Mucosa of descending colon (tissue), 3 donors: ENCODE data around the gene TCF12. TPM values are rescaled to one million over a fixed set of nuclear protein-coding genes. Genes with fewer than 3 reads are reported as not detected.

ENCODE experiments used
- ATAC-seq: fragments of 200-7000 bp; cut with Tn5 transposase; one replicate; pipeline ENCODE4 v1.9.1; 2020; ENCODE audit warnings: mild to moderate bottlenecking, moderate library complexity
- DNase-seq, 3 donors: peaks; one replicate each; pipeline ENCODE4 v3.0.0-alpha.2; 2020
- H3K36me3 ChIP-seq: fragments of 200-600 bp; one replicate; pipeline ENCODE4 v1.8.0; 2021; ENCODE audit warnings: low read depth, mild to moderate bottlenecking
- H3K4me1 ChIP-seq: fragments of 200-600 bp; one replicate; pipeline ENCODE4 v1.8.0; 2021; ENCODE audit warnings: low read depth, mild to moderate bottlenecking
- H3K4me3 ChIP-seq: fragments of 200-600 bp; one replicate; pipeline ENCODE4 v1.8.0; 2021; ENCODE audit warnings: mild to moderate bottlenecking
- H3K9me3 ChIP-seq: fragments of 200-600 bp; one replicate; pipeline ENCODE4 v1.8.0; 2021; ENCODE audit warnings: mild to moderate bottlenecking
- CTCF ChIP-seq: fragments of 200-600 bp; IDR thresholded peaks from one replicate; pipeline ENCODE4 v1.8.0; 2022; ENCODE audit warnings: antibody characterized with exemption, mild to moderate bottlenecking
- intact Hi-C, 2 donors: fragments of 100-400 bp; cut with DNase I in 1 of 2; cut with micrococcal nuclease in 1 of 2; formaldehyde crosslinking; loops; one replicate each; pipeline versions ENCODE4 v1.11.0 to v1.11.1; 2022; cut with DNase I, micrococcal nuclease
- total RNA-seq, 3 donors: library from RNA; stranded (reverse); fragmentation: NEBNext Ultra II Directional in 2 of 3; extraction: Animal tissue kit (Norgen Biotek cat#: 25700) in 2 of 3; gene quantifications; one replicate each; pipeline versions ENCODE4 v1.2.1 to v1.2.4, GENCODE V29; 2021 to 2023
- donor health status: DM: no; HTN: no; CAD: no; lungs with moderate emphysema.
- donor health status: DM: no; HTN: no; CAD: no.
- donor health status: DM: no; HTN: yes; CAD: no.

The TCF12 gene
- total RNA-seq, 3 donors from 2014 or later = 74.1 to 118 (median 106) TPM

DNA sequence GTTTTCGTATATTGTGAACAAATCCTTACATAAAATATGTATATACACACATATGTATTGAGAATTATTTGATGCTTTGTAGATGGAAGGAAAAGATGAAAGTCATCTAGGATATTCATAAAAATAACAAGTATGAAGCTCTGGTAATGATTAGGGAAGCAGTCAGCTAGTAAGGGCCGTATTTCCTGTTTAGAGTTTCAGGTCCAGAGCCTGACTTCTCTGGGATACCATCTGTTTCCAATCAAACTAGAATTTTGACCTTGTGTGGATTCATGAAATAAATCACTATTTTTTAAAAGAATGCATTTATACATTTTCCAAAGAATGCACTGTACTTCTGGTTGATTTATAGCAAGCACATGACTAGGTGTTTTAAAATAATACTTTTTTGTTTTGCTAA lies 301.8 kb downstream of the TCF12 start:
- H3K4me1 ChIP-seq = no peaks in the 10 kb centered on the region
- no peak for ATAC-seq
- intact Hi-C loops = no loop called here
- H3K4me3 ChIP-seq = no peak overlapping the region
- no peaks in the 10 kb centered on the region for H3K36me3 ChIP-seq
- H3K9me3 ChIP-seq = no peaks in the 10 kb centered on the region
- no peak for DNase-seq
- TF ChIP-seq CTCF = no peak

DNA sequence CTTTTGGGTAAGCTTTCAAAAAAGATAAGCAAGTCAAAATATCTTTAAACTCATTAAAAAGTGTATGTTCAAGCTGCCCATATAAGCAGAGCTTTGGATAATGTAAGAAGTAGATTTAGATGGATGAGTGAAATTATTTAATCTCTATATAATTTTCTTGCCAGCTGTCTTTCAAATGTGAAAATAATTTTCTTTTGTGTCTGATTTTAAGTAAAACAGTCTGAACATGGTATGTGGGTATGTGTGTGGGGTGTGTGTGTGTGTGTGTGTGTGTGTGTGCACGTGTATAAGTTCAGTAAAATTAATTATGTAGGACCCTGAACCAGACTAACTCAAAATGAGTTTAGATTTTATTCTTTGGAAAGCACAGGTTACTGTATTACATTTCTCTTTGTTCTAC lies 302.7 kb downstream of the TCF12 start:
- ATAC-seq (no peak), DNase-seq (no peak)
- no peaks in the 10 kb centered on the region for H3K4me1 ChIP-seq
- H3K4me3 ChIP-seq = no peak overlapping the region
- no peak for TF ChIP-seq CTCF
- no peaks in the 10 kb centered on the region for H3K36me3 ChIP-seq
- H3K9me3 ChIP-seq = no peaks in the 10 kb centered on the region
- intact Hi-C loops = no loop called here

DNA sequence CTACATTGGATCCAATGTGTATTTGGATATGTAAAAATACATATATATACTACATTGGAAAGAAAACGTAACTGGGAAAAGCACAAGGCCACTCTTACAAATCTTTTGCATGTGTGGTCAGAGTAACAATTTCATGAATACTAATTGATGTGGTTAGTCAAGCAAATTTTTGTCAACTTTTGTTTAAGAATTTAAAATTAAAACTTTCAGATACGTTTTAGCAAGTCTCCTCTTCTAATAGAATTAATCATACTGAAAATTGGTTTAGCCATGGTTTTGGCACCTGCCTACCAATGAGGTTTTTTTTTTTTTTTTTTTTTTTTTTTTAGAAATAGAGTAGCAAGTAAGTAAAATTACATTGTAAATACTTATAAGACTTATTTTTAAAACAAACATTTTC lies 304.9 kb downstream of the TCF12 start:
- H3K9me3 ChIP-seq = no peaks in the 10 kb centered on the region
- intact Hi-C loops = no loop called here
- H3K4me1 ChIP-seq = no peaks in the 10 kb centered on the region
- DNase-seq = no peak
- H3K36me3 ChIP-seq = no peaks in the 10 kb centered on the region
- ATAC-seq = no peak
- H3K4me3 ChIP-seq = no peak overlapping the region
- no peak for TF ChIP-seq CTCF

- no peaks in the 10 kb centered on the region for H3K36me3 ChIP-seq
- no peaks in the 10 kb centered on the region for H3K9me3 ChIP-seq
- intact Hi-C loops = no loop called here
- H3K4me3 ChIP-seq = no peak overlapping the region
- TF ChIP-seq CTCF = no peak
- H3K4me1 ChIP-seq = no peaks in the 10 kb centered on the region
- ATAC-seq = no peak
- DNase-seq = no peak
These were observed 305.4 kb downstream of the TCF12 start for GRCh38 chr15:57223887-57224286.

DNA sequence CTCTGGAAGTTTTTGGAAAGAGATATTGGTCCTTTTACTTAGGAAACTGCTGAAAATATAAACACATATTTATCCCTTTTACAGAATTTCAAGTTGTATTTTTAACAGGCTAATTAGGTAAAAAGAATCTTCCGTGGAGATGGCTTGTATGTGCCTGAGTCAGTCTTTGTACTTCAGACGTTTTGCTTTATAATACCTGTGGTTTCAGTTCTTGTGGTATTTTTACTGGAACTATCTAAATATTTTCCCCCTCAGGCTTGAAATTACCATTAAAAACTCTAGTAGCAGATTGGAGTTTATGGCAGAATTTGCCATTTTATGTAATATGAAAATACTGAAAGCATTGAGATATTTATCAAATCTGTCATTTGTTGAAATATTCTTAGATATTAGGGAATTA lies 306.2 kb downstream of the TCF12 start:
- no peak for TF ChIP-seq CTCF
- ATAC-seq = no peak
- intact Hi-C loops = no loop called here
- no peak overlapping the region for H3K4me3 ChIP-seq
- H3K4me1 ChIP-seq = no peaks in the 10 kb centered on the region
- H3K9me3 ChIP-seq = no peaks in the 10 kb centered on the region
- DNase-seq = no peak
- no peaks in the 10 kb centered on the region for H3K36me3 ChIP-seq

DNA sequence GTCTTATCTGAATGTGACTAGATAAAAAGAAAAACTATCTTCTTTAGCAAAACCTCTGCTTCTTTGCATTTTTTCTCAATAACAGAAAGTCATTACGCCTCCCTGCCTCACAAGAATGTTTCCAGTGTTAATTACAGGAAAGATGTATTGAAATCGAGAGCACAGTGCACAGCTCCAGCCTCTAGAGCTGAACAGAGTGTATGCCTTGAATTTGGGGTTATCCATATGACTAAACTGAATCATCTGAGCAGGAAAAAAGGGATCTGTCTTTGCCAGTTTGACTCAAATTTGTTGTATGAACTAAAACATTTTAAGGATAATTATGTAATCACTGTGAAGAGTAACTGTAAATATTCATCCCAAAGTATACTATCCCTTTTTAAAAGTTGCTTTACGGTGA lies 308.7 kb downstream of the TCF12 start:
- Histone ChIP-seq H3K4me1 (no peaks in the 10 kb centered on the region), H3K36me3 (no peaks in the 10 kb centered on the region), H3K4me3 (no peak overlapping the region), H3K9me3 (no peaks in the 10 kb centered on the region)
- DNase-seq (no peak), ATAC-seq (no peak)
- no peak for TF ChIP-seq CTCF
- intact Hi-C loops = no loop called here
